HG02642 (cell line): ENCODE data around the gene MZT1.

ENCODE experiments used
- ATAC-seq: cut with Tn5 transposase; IDR thresholded peaks from one replicate; pipeline ENCODE4 v1.9.1; 2021; ENCODE audit warnings: mild to moderate bottlenecking; ENCODE audit not compliant: unreplicated experiment, poor library complexity

MZT1 gene

DNA sequence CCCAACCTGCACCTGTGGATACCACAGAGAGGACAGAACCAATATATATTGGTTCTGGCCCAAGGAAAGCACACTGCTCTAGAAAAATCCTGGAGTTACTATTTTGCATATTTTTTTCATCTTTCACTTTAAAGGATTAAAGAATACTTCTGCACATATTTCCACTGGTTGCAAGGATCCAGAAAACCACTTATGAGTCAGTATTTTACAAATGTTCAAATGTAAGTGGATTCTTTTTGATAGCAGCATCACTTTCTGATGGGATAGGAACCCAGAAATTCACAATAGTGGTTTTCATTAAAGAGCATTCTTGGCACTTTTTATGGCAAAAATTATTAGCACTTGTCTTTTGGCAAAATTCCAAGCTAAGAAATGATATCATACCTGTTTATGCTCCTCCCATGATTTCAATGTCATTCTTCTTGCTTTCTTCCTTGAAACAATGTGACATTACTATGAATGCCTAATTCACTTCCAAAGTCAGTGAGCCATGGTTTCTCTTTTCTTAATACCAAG lies 38.2 kb downstream of the MZT1 start:
- no peak for ATAC-seq

DNA sequence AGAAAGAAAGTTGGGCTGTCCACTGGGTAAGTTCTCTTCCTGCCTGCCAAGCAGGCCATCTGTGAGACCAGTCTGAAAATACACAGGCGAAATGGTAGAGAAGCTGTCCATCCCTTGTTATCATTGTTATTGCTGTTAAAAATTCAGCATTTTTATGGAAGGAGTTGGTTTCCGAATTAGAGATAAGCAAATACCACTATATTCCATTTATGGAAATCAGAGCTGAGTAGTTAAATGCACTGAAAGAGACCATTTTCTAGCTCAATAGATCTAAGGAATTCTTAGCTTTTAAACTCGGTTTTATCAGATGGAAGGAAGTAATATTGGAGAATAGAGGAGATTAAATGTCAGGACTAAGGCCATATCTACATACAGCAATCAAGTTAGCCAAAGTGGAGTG lies 40.7 kb downstream of the MZT1 start:
- no peak for ATAC-seq

DNA sequence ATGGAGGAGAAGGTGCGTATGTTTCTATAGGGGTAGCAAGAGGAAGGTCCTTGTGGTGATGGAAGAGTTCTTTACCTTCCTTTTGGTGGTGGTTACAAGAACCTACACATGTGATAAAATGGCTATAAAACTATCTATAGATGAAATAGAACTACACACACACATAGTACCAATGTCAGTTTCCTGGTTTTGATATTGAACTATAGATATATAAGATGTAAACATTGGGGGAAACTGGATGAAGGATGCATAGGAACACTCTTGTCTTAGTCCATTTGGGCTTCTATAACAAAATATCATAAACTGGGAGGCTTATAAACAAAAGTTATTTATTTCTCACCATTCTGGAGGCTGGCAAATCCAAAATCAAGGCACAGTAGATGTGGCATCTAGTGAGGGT lies 47.1 kb downstream of the MZT1 start:
- no peak for ATAC-seq

DNA sequence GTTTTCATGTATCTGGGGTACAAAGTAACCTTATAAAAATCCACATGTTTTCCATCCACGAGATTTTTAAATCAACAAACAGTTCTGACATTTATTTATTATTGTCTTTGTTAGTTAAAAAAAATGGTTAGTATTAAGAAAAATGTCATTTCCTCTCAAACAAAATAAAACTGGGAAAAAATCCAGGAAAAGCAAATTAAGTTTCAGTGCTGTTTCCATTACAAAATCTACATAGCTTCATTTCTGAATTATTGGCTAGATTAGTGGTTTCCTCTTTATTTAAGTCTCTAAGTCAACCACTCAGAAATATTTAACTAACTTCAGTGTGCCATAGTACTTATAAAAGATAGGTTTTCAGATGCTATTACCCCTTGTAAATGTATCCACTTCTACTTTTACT lies 49.1 kb downstream of the MZT1 start:
- ATAC-seq: no peak

DNA sequence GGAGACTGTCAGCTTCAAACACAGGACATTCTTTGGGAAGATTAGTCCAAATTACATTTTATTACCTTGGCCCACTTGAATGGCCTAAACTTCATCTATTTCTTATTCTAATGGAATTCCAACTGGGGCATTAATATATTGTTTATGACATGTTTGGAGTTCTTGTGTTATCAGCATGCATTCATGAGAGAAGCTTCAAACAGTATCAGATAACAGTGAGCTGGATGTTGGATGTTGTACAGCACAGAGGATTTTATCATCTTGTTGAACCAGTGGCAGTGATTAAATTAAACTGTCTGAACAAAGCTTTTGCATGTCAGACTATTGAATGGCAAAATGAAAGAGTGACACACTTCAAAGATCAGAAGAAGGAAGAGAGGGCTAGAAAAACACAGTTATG lies 50.0 kb downstream of the MZT1 start:
- no peak for ATAC-seq

DNA sequence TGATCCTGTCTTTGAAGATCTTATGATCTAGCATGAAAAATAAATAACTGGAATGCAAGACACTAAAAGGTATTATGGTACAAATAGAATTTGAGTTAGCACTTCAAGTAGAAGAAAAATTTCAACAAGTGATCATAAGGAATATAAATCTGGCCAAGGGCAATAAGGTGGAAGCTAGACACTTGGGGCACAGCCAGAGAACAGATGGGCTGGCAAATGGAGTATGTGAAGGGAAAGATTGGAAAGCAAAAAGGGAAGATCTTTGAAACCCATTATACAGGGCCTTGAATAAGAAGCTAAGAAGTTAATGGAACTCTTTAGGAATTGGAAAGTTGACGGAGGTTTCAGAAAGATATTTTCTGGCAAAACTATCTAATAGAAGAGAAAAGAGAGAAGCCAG lies 61.0 kb downstream of the MZT1 start:
- ATAC-seq: no peak

DNA sequence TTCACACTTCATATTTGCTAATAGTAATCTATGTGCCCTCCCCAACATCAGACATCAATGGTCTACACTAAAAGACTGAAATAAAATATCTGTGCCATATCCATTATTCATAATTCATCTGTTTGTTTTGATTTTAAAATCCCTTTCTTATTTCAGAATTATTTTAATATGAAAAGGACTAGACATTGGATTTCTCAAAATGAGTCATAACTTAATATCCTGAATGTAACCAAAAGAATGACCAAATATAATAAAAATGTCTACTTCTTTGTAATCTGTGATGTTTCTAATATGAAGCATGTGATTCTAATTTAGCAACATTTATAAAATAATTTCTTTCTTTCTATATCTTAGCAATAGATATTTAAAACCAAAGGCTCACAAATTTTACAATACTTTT lies 64.9 kb downstream of the MZT1 start:
- no peak for ATAC-seq
